ENCODE measurements around the gene GRK2.
"Not testable (repeated sequence)": the region's sequence is repeated elsewhere in the genome, so short reads cannot be mapped to it uniquely, and the experiment has no call there.

Gene GRK2

DNA sequence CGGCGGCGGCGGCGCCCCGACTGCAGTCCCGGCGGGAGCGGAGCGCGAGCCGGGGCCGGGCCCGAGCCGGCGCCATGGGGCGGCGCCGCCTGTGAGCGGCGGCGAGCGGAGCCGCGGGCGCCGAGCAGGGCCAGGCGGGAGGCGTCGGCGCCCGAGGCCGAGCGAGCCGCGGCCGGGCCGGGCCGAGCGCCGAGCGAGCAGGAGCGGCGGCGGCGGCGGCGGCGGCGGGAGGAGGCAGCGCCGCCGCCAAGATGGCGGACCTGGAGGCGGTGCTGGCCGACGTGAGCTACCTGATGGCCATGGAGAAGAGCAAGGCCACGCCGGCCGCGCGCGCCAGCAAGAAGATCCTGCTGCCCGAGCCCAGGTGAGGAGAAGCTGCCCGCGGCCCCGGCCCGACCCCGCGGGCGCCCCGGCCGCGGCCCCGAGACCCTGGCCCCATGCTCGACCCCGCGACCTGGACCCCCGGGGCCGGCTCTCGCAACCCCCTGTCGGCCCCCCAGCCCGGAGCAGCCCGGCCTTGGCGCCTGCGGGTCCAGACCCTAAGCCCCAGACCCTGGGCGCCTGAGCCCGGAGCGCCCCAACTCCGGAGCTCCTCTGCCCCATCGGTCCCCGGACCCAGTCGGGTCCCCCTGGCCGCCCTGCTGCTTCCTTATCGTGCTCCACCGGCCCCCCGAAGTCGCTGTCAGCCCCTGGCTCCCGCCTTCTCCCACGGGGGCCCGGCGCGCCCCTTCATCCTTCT lies at the start of gene GRK2:
Gene GRK2 (plus strand): TSS at position 25 of the 739 bp plus-strand sequence. CDS start 227 bp downstream, at position 252.
- peak; percentile 40 for DNase-seq

DNA sequence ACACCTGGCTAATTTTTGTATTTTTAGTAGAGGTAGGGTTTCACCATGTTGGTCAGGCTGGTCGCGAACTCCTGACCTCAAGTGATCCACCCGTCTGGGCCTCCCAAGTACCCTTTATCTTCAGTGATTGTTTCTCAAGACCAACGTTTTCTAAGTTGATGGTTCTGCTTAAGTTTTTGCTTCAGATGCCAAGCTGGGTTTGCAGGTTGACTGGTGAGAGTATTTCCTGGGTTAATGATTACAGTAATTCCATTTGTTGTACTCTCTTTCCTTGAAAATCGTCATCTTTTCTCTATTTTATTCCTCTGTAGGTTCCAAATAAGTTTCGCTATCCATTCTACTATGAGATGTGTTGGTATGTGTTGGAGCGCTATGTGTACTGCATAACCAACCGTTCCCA lies 38.5 kb upstream of the GRK2 start:
- DNase-seq: no peak

DNA sequence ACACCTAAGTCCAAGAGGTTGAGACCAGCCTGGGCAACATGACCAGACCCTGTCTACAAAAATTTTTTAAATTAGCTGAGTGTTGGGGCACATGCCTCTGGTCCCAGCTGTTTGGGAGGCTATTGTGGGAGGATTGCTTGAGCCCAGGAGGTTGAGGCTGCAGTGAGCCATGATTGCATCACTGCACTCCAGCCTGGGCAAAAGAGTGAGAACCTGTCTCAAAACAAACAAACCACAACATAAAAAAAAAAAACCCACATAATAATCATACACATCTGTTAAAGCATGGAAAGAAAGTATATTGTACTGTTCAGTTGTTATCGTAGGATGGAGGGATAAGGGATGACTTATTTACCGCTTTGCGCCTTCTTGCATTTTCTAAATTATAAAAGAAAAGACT lies 35.9 kb upstream of the GRK2 start:
- DNase-seq: no peak

DNA sequence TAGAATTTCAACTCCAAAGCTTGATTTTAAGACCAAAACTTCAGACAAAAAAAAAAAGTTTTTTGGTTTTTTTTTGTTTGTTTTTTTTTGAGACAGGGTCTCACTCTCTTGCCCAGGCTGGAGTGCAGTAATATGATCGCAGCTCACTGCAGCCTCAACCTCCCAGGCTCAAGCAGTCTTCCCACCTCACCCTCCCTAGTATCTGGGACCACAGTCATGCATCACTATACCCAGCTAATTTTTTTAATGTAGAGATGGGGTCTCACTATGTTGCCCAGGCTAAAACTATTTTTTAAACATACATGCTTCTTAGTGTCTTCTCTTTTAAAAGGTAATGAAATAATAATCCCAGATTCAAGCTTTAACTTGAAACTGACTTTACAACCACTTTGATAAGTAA lies 35.4 kb upstream of the GRK2 start:
- no peak for DNase-seq

DNA sequence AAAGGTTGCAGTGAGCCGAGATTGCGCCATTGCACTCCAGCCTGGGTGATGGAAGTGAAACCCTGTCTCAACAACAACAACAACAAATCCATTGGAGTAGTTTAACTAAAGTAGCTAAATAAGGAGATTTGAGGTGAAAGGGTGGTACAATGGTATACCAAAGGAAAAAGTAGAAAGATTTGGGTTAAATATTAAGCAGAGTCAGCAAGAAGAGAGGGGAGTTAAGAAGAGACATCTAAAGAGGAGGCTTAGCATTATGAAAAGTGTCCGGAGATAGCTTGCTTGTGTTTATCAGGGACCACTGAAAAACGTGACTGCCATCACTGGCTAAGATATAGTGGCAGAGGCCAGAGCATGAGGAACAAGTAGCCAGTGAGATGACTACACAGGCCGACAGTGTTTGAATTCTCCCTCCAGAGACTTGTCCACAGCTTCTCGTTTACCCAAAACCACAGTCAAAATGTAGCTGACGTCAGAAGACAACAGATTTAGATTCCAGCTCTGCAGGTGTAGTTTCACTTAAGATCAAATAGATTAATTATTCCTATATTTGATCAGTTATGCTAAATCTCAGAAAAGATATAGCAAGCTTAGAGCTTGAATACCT lies 32.6 kb upstream of the GRK2 start:
- no peak for DNase-seq

DNA sequence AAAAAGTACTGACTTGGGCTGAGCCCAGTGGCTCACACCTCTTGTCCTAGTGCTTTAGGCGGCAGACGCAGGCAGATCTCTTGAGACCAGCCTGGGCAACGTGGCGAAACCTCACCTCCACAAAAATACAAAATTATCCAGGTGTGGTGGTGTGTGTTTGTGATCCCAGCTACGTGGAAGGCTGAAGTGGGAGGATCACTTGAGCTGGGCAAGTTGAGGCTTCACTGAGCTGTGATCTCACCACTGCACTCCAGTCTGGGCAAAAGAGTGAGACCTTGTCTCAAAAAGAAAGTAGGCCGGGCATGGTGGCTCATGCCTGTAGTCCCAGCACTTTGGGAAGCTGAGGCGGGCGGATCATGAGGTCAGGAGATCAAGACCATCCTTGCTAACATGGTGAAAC lies 31.7 kb upstream of the GRK2 start:
- DNase-seq: not testable (repeated sequence)

DNA sequence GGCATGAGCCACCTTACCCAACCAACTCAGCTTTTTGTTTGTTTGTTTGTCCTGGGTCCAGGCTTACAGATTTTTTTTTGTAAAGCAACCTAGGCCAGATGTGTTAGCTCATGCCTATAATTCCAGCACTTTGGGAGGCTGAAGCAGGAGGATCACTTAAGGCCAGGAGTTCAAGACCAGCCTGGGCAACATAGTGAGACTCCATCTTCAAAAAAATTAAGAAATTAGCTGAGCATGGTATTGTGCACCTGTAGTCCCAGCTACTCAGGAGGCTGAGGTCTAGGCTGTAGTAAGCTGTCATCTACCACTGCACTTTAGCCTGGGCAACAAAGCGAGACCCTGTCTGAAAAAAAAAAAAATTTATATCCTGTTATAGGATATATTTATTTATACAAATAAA lies 28.7 kb upstream of the GRK2 start:
- no peak for DNase-seq

DNA sequence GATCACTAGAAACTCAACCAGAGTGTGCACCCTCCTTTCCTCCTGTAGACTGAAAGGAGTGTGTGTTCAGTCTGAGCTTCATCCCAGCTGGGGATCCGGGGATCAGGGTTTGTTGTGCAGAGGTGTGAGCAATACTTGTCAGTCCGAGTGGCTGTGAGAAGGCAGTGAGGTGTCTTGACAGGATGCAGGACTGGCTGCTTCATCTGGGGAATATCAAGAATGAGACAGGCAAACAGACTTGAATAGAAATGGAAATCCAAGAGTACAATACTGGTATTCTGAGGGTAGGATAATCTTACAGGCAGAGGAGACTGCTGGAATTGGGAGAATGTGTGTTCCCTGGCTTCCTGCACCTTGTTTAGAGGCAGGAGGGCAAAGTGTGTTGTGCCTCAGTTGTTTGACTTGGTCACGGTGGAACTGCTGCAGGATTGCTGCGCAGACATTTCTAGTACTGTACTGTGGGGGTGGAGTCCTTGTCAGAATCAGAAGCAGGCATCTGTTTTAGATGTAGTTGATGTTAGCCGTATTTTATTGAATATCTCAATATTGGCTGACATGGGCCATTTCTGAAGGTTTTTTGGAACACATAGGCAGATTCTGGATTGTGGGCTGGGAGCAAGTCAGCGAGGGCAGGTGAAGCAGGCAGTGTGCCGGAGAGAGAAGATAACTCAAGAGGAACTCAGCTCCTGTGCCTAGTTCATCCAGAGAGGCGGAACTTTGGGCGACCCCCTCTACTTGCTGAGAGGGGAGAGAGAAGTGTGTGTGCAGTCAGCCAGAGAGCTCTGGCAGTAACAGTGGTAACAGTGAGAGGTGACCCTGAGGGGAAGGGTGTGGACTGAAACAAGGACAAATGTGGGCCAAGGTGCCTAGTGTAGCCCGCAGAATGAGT lies 27.1 kb upstream of the GRK2 start:
- peak; percentile 31 for DNase-seq

DNA sequence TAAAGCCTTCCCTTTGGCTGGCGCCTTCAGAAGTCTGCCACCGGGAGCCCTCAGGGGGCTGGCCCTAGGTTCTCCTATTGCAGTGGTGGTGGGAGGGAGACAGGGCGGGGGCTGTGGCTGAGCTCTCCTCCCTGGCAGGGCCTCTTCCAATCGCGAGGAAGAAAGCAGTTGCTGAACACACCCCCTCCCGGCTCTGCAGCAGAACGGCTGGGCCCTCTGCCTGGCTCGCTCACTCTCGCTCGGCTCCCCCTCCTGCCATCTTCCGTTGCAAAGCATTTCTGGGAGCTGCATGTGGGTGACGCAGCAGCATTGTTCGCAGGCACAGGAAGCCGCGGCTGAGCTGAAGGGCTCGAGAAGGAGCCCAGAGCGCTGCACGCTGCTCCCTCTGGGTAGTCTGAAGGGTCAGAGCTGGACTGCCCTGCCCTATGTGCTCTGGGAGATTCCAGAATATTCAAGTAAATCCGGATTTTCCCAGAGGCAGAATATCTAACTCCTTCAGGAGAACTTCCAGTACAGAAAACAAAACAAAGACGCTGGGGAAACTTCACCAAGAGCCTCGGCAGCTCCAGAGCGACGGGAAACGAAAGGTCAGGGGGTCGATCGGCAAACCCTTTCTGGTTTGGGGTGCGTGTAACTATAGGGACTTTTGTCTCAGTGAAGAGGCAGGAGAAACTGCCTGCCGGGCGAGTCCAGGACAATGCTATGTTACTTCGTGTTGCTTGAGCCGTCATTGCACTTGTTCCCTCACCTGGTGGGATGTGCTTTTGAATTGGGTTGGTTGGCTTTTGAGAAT lies 26.3 kb upstream of the GRK2 start:
- peak; percentile 98 for DNase-seq

DNA sequence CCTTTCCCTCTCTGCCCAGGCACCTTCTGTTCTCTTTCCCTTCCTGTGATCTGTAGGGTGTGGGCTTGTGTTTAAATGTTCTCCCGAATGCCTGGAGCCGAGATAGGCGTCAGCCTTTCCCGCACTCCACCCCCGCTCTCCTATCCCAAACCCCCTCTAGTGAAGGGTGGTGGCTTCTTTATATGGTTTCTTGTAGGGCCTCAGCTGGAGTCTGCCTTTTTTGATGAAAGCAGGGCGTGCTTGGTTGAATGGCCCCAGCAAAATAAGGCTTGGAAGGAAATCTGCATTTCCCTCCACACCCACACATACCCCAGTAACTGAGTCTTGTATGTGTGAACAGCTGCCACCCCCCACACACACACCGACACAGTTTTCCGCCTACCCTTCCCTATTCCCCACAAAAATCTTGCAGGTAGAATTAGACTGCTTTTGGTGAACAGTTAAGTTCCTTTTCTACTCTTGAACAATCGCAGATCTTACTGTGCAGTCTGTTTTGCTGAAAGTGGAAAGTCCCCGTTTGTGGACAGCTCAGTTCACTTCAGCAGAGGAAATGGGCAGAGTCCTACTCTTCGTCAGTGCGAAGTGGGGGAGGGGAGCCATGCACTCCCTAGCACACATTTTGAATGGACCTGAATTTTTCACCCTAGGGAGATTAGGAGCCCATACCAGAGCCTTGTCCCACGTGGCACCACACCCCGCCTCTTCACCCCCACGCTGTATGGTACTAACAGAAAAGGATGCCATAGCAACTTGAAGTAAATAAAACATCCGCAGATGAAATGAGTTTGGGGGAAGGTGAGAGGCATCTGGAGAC lies 25.5 kb upstream of the GRK2 start:
- peak; percentile 83 for DNase-seq

DNA sequence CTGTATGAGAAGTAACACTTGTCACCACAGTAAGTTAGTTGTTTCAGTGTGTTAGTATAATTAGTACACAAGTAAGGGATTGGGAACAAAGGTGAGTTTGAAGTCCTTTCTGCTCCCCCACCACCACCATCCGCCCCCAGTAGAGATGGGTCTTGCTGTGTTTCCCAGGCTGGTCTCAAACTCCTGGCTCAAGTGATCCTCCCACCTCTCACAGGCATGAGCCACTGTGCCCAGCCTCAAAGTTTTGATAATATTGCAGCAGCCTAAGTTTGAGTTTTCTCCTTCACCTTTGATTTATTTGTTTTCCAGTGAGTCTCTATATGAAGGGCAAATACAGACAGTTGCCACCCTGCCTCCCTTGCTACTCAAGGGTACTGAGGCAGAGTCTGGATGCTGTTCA lies 23.7 kb upstream of the GRK2 start:
- DNase-seq: no peak

DNA sequence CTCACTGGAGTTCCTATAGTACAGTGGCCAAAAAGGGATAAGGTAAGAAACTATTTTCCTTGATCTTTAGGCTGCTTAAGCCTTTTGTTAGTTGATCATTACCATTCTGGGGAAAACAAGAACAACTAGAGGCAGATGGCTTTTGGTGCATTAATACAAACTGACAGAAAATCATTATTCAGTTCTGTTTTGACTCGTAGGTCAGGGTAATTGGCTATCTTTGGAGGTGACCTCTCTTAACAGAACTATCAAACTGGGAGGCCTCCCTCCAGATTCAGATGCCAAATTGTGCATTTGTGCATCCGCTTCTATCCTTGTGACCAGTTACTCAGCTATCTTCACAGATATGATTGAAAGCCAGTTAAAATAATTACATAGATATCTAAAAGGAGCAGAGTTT lies 23.2 kb upstream of the GRK2 start:
- no peak for DNase-seq

DNA sequence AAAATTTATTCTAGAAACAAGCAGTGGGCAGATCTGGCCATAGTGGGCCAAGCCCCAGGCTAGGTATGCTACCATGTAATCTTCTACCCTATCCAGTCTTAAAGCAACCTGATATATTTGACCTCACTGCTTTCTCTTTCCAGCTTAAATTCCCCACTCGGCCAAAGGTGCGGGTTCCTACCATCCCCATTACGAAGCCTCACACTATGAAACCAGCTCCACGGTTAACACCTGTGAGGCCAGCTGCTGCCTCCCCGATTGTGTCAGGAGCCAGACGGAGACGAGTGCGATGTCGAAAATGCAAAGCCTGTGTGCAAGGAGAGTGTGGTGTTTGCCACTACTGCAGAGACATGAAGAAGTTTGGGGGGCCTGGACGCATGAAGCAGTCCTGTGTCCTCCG lies 21.2 kb upstream of the GRK2 start:
- DNase-seq: no peak

DNA sequence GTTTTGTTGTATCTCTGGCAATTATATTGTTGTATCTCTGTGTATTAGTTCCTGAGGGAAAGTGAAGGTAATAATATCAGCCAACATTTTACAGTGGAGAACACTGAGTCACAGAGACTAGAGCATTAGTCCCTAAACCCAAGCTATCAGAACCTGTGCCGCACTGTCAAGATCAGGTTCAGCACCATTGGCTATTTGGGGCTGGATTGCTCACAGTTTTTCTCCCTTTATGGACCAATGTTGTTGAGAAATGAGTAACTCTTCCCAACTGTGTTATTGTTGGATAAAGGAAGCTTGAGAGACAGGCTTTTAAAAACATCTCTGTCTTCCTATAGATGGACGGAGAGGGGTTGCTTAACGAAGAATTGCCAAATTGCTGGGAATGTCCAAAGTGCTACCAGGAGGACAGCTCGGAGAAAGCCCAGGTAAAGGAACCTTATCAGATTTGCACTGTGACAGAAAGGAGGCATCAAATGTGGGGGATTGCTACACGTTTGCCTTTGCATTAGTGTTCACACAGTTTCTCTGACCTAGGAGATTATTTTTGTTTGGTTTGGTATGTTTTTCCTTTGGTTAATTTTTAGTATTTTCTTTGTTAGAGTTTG lies 18.2 kb upstream of the GRK2 start:
- DNase-seq: no peak

DNA sequence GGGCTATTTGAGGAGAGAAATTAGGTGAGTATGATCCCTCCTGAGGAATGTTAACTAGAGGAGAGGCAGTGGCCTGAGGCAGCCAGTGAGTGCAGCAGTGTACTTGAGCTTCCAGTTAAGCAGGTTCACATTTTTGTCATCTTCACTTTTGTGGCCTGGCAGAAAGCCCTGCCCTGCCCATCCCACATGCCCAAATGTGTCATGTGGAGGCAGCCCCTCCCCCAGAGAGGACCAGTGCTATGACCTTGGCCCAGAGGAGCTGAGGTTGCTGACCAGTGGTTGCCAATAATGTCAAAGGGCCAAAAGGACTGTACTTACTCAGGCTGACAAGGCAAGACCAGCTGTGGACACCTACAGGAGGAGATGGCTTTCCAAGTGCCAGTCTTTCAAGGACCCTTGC lies 17.6 kb upstream of the GRK2 start:
- no peak for DNase-seq

DNA sequence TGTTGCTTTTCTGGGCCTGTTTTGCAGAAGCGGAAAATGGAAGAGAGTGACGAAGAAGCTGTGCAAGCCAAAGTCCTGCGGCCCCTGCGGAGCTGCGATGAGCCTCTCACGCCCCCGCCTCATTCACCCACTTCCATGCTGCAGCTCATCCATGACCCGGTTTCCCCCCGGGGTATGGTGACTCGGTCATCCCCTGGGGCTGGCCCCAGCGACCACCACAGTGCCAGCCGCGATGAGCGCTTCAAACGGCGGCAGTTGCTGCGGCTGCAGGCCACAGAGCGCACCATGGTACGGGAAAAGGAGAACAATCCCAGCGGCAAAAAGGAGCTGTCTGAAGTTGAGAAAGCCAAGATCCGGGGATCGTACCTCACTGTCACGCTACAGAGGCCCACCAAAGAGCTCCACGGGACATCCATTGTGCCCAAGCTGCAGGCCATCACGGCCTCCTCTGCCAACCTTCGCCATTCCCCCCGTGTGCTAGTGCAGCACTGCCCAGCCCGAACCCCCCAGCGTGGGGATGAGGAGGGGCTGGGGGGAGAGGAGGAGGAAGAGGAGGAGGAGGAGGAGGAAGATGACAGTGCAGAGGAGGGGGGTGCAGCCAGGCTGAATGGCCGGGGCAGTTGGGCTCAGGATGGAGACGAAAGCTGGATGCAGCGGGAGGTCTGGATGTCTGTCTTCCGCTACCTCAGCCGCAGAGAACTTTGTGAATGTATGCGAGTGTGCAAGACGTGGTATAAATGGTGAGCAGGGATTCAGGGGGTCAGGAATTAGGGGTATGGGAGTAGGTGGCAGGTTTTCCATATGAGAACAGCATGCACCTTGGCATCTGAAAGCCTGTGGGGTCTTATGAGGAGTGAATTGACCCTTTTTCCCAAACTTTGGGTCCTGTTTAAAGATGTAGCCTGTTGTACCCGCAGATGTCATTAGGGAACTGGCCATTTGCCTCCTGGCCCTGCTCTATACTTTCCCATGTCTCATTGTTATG lies 15.9 kb upstream of the GRK2 start:
- no peak for DNase-seq

DNA sequence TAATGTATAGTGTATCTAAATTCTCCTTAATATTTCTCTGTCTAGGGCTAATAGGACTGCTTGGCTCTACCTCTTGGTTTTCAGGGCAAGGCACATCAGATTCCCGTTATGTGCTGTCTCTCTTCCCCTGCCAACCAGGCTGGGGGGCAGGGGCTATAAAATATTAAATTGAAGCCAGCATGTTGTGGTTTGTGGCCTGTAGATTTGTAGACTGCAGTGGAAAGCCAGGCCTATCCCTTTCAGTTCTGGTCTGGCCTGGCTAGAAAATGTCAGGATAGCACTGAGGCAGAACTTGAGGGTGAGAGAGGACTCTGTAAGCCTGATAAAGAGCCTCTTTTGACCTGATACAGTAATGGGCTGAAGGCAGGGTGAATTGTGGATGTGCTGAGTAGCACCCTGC lies 14.4 kb upstream of the GRK2 start:
- no peak for DNase-seq

DNA sequence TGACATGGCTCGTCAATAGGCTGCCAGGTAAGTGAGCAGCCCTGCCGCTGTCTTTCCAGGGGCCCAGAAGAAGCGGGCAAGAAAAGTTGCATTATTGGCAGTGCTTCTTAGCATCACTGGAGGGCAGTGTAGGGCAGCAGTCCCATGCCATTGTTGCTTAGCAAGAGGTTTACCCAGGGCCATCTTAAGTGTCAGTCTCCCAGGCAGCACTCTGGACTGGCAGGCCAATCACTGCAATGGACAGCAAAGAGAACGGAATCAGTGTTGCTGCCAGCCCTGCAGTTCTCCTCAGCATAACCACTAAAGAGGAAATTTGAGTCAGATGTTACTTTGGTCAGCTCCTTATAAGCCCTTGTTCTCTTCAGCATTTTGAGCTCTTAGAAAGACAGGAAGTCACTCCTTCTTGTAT lies 13.4 kb upstream of the GRK2 start:
- DNase-seq: peak; percentile 44

DNA sequence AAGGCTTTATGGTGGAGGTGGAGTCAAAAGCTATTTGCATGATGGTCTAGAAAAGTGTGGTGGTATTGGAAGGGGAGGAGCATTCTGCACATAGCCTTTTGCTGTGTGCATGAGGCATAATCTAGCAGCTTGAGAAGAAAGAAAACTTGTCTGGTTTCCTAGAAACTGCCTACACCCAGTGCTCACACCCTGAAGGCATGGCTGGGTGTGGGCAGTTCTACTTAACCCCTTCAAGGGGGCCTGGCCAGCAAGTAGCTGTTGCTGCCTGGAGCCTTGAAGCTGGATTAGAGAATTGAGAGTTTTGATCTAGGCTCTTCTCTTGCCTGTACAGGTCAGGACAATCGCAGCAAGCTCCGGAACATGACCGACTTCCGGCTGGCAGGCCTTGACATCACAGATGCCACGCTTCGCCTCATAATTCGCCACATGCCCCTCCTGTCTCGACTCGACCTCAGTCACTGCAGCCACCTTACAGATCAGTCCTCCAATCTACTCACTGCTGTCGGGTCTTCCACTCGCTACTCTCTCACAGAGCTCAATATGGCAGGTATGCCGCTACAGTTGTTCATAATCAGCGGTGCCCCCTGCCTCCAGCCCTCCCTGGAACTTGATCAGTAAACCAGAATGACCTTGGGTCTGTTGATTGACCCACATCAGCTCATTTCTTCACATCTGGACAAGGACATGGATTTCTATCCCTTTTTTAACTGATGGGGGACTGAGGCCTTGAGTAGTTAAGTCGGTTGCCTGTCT lies 12.2 kb upstream of the GRK2 start:
- DNase-seq: no peak

DNA sequence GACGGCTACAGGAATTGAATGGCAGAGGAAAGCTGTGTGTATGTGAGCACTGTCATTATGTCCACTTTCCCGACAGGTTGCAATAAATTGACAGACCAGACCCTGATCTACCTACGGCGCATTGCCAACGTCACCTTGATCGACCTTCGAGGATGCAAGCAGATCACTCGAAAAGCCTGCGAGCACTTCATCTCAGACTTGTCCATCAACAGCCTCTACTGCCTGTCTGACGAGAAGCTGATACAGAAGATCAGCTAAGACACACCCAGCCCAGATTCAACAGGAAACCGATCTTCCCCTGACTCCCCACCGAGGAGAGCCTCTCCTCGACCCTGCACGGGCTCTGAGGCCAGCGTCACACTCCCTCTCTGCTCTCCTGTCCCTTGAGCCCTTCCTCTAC lies 11.5 kb upstream of the GRK2 start:
- DNase-seq: no peak
